ENCODE results near the gene YIPF7. TPM values are rescaled to one million over a fixed set of nuclear protein-coding genes. Genes with fewer than 3 reads are reported as not detected.

YIPF7 gene
- total RNA-seq, 3 donors from 2014 or later (not counting 1 experiment from before 2014, with no cell fraction given), result 0.50 TPM; not detected in 2

DNA sequence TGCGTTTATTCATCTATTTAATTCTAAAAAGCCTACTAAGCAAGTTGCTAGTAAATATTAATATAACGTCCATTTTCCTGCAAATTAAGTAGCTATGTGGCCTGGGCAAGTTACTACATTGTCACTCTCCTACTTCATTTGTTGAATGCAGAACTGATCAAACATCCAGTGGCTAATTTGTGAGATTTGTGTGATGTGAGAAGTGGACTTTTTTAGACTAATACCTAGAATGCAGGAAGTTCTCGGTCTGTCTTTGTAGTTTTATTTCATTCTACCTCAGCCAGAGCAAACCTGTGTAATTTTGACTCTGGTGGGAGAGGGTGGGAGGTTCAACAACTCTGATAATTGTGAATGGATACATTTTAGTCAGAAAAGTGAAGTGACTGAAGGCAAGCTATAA is 27.6 kb upstream of the YIPF7 start:
- WGBS (ENCODE audit: insufficient coverage), result 0% methylated on average over 1 of the region's 3 CpGs
- Histone ChIP-seq H3K9me3 (ENCODE audit: control insufficient read depth, insufficient read depth, low read length) (no peaks in the 10 kb centered on the region), H3K4me3 (ENCODE audit: low read length) (peak overlapping the region; percentile 78), H3K36me3 (ENCODE audit: control insufficient read depth, insufficient read depth, low read length) (peaks cover 12% of the 10 kb centered on the region), H3K4me1 (ENCODE audit: control insufficient read depth, insufficient read depth, low read length) (peaks cover 8% of the 10 kb centered on the region), H3K27me3 (ENCODE audit: control insufficient read depth, insufficient read depth, low read length) (no peaks in the 10 kb centered on the region), H3K27ac (ENCODE audit: low read length) (peak overlapping the region; percentile 92)
- intact Hi-C loops (cut with micrococcal nuclease), result no loop called here
- peaks cover 5% of the 10 kb centered on the region in 2 donors for H3K27me3 Mint-ChIP-seq (ENCODE audit: low read depth in 2 of 2)
- peak overlapping the region; percentile 95 for H3K4me3 Mint-ChIP-seq
- peak in 1 of 2 donors; percentile 27 for DNase-seq
- peaks cover 20 to 24% of the 10 kb centered on the region in 2 donors for H3K4me1 Mint-ChIP-seq
- H3K27ac Mint-ChIP-seq, result peak overlapping the region; percentile 98
- peaks cover 3% of the 10 kb centered on the region for H3K36me3 Mint-ChIP-seq
- no peaks in the 10 kb centered on the region for H3K9me3 Mint-ChIP-seq
- ATAC-seq, result no peak
- TF ChIP-seq, protein P1, sequence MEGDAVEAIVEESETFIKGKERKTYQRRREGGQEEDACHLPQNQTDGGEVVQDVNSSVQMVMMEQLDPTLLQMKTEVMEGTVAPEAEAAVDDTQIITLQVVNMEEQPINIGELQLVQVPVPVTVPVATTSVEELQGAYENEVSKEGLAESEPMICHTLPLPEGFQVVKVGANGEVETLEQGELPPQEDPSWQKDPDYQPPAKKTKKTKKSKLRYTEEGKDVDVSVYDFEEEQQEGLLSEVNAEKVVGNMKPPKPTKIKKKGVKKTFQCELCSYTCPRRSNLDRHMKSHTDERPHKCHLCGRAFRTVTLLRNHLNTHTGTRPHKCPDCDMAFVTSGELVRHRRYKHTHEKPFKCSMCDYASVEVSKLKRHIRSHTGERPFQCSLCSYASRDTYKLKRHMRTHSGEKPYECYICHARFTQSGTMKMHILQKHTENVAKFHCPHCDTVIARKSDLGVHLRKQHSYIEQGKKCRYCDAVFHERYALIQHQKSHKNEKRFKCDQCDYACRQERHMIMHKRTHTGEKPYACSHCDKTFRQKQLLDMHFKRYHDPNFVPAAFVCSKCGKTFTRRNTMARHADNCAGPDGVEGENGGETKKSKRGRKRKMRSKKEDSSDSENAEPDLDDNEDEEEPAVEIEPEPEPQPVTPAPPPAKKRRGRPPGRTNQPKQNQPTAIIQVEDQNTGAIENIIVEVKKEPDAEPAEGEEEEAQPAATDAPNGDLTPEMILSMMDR (IDR thresholded peaks at IDR 0.05), result no peak

DNA sequence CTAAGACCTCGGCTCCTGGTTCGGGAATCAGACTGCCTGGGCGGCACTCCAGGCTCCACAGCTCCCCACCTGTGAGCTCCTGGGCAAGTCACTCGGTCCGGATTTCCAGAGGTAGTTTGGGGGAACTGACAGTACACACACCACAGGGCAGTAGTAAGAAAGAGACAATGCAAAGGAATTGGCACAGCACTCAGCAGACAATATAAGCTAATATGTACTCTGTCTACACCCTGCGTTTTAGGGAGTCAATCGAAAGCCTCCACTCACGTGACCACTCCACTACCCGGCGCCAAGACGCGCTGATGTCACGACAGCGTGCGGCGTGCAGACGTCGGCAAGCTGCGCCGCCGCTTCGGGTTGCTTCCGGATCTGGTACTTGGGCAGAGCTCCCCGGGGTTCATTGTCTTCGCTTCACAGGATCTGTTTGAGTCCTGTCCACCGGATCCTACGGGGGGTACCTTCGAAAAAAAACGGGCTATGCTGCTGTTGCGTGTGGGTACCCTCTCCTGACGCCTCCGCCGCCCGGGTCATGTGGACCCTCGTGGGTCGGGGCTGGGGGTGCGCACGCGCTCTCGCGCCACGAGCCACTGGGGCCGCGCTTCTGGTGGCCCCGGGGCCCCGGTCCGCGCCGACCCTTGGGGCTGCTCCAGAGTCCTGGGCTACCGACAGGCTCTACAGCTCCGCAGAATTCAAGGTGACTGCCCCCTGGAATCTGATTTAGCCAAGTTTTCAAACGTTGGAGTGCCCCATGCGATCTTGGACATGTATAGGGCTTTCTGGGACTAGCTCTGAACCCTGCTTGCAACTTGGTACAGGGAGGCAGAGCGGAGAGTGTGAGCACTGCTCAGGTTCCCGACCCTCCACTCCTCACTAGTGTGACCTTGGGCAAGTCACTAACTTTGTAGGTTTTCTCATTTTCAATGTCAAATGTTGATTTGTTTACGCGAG is 26.9 kb upstream of the YIPF7 start, which contains the start of gene GUF1:
Gene GUF1, plus strand, starts transcription at position 327 of the 948 bp plus-strand sequence. Its CDS starts 203 bp downstream, at position 530.
- Mint-ChIP-seq H3K27ac (peak within 1 kb of the TSS; percentile 98), H3K4me3 (peak within 1 kb of the TSS; percentile 95), H3K36me3 (no peaks in the 10 kb centered on the region), H3K27me3 (ENCODE audit: low read depth in 2 of 2) (peaks cover 5 to 8% of the 10 kb centered on the region in 2 donors), H3K9me3 (no peaks in the 10 kb centered on the region), H3K4me1 (peaks cover 20 to 24% of the 10 kb centered on the region in 2 donors)
- no peaks in the 10 kb centered on the region for H3K27me3 ChIP-seq (ENCODE audit: control insufficient read depth, insufficient read depth, low read length)
- intact Hi-C loops (cut with micrococcal nuclease), result loop anchor here (1.0 kb wide), 1 partner anchor 48 kb away; the partner anchor contains the start of gene GNPDA2
- H3K36me3 ChIP-seq (ENCODE audit: control insufficient read depth, insufficient read depth, low read length), result peaks cover 6% of the 10 kb centered on the region
- no peaks in the 10 kb centered on the region for H3K9me3 ChIP-seq (ENCODE audit: control insufficient read depth, insufficient read depth, low read length)
- peak; percentile 88 to 95 for DNase-seq
- peak within 1 kb of the TSS; percentile 78 for H3K4me3 ChIP-seq (ENCODE audit: low read length)
- WGBS (ENCODE audit: insufficient coverage), result under 1% methylated on average over 56 of the region's 57 CpGs
- peak; percentile 86 to 95 (median 90) for ATAC-seq
- peaks cover 8% of the 10 kb centered on the region for H3K4me1 ChIP-seq (ENCODE audit: control insufficient read depth, insufficient read depth, low read length)
- peak within 1 kb of the TSS; percentile 92 for H3K27ac ChIP-seq (ENCODE audit: low read length)
- TF ChIP-seq, protein P1 (IDR thresholded peaks at IDR 0.05), result no peak

DNA sequence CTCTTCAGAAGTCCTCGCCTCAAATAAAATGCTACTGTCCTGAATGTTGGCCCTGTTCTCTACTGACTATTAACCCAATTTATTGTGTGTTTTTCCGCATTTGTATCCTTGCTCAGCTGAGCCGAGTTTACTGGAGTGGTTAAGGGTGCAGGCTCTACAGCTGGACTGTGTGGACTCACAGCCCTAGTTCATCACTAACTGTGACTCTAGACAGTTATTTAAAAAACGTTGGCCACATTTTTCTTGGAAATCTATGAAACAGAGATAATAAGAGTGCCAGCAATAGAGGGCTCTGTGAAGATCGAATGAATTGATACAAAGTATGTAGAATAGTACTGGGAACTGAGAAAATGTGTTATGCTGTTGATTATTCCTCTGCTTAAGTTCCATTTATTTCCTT is 23.9 kb upstream of the YIPF7 start:
- no peaks in the 10 kb centered on the region for H3K36me3 Mint-ChIP-seq

More for the DNA sequence above, 23.9 kb upstream of the YIPF7 start:
- H3K4me3 ChIP-seq (ENCODE audit: low read length), result no peak overlapping the region
- DNase-seq (no peak), ATAC-seq (no peak)
- 71% methylated on average over 5 of the region's 5 CpGs for WGBS (ENCODE audit: insufficient coverage)
- no peaks in the 10 kb centered on the region for H3K9me3 Mint-ChIP-seq
- H3K4me1 ChIP-seq (ENCODE audit: control insufficient read depth, insufficient read depth, low read length), result peaks cover 8% of the 10 kb centered on the region
- no peaks in the 10 kb centered on the region for H3K9me3 ChIP-seq (ENCODE audit: control insufficient read depth, insufficient read depth, low read length)
- no peak overlapping the region for H3K4me3 Mint-ChIP-seq
- no peaks in the 10 kb centered on the region for H3K27me3 ChIP-seq (ENCODE audit: control insufficient read depth, insufficient read depth, low read length)
- intact Hi-C loops (cut with micrococcal nuclease), result no loop called here
- H3K27ac Mint-ChIP-seq, result no peak overlapping the region
- TF ChIP-seq, protein P1 (IDR thresholded peaks at IDR 0.05), result no peak
- H3K4me1 Mint-ChIP-seq, result peaks cover 15 to 16% of the 10 kb centered on the region in 2 donors
- no peaks in the 10 kb centered on the region for H3K36me3 ChIP-seq (ENCODE audit: control insufficient read depth, insufficient read depth, low read length)
- H3K27ac ChIP-seq (ENCODE audit: low read length), result no peak overlapping the region
- H3K27me3 Mint-ChIP-seq (ENCODE audit: low read depth in 2 of 2), result peaks cover 24% of the 10 kb centered on the region in 2 donors
